GM12801 (cell line): ENCODE measurements around the gene KCNAB2.

ENCODE experiments used
- CTCF ChIP-seq: IDR thresholded peaks from one replicate; pipeline ENCODE4 v1.5.1; 2011; ENCODE audit warnings: control low read depth; ENCODE audit not compliant: insufficient read length; ENCODE audit errors: extremely low read depth

The KCNAB2 gene

GRCh38 chr1:6093611-6094010 lies 47.9 kb downstream of the KCNAB2 start:
- no peak for TF ChIP-seq CTCF

GRCh38 chr1:6094246-6094645 lies 48.6 kb downstream of the KCNAB2 start:
- TF ChIP-seq CTCF = no peak

- no peak for TF ChIP-seq CTCF
Measured at GRCh38 chr1:6094801-6095505, 49.3 kb downstream of the KCNAB2 start.

- TF ChIP-seq CTCF = no peak
Measured at GRCh38 chr1:6095511-6096242, 50.0 kb downstream of the KCNAB2 start.

- TF ChIP-seq CTCF = no peak
Measured at GRCh38 chr1:6096243-6097116, 50.8 kb downstream of the KCNAB2 start.

GRCh38 chr1:6097117-6097595 lies 51.5 kb downstream of the KCNAB2 start:
- TF ChIP-seq CTCF = no peak

- no peak for TF ChIP-seq CTCF
Measured at GRCh38 chr1:6097824-6098223, 52.1 kb downstream of the KCNAB2 start.
